ENCODE measurements around the gene GNAO1. TPM values are rescaled to one million over a fixed set of nuclear protein-coding genes. Genes with fewer than 3 reads are reported as not detected.

GNAO1 gene
- polyA plus RNA-seq, 1 donor from 2014 or later = 31.5 TPM

GRCh38 chr16:56331399-56331798 lies 140.1 kb downstream of the GNAO1 start:
- Histone ChIP-seq H3K36me3 (ENCODE audit: insufficient read depth, low read length) (peaks cover 10% of the 10 kb centered on the region), H3K4me2 (ENCODE audit: low read length) (no peak overlapping the region), H2AFZ (ENCODE audit: low read depth, low read length) (no peak overlapping the region), H4K20me1 (ENCODE audit: insufficient read depth) (no peaks in the 10 kb centered on the region), H3K9me3 (ENCODE audit: low read length) (no peaks in the 10 kb centered on the region), H3K9ac (ENCODE audit: low read length) (no peak overlapping the region), H3K27me3 (ENCODE audit: insufficient read depth, low read depth, low read length) (no peaks in the 10 kb centered on the region), H3K79me2 (replicated peaks; ENCODE audit: insufficient read depth, low read length) (no peaks in the 10 kb centered on the region), H3F3A (ENCODE audit: insufficient read depth, low read length, poor library complexity, severe bottlenecking) (no peaks in the 10 kb centered on the region), H3K27ac (ENCODE audit: low read length) (no peak overlapping the region), H3K9me2 (ENCODE audit: insufficient read depth, low read length) (no peaks in the 10 kb centered on the region), H3K4me3 (ENCODE audit: low read length) (no peak overlapping the region)
- TF ChIP-seq CTCF (IDR thresholded peaks at IDR 0.05; ENCODE audit: poor library complexity, severe bottlenecking) (no peak), POLR2AphosphoS5 (IDR thresholded peaks at IDR 0.05) (no peak), EP300 (conservative IDR thresholded peaks at IDR 0.05; ENCODE audit: poor library complexity, severe bottlenecking) (no peak), SMC3 (conservative IDR thresholded peaks at IDR 0.05; ENCODE audit: poor library complexity) (no peak), RAD21 (conservative IDR thresholded peaks at IDR 0.05) (no peak), EZH2 (IDR thresholded peaks at IDR 0.05; ENCODE audit: borderline replicate concordance, insufficient read depth, low read length, poor library complexity, severe bottlenecking) (no peak), REST (IDR thresholded peaks at IDR 0.05; ENCODE audit: borderline replicate concordance) (no peak), MXI1 (conservative IDR thresholded peaks at IDR 0.05; ENCODE audit: poor library complexity, severe bottlenecking) (no peak), TAF1 (IDR thresholded peaks at IDR 0.05; ENCODE audit: low read depth) (no peak)

- peaks cover 10% of the 10 kb centered on the region for H3K36me3 ChIP-seq (ENCODE audit: insufficient read depth, low read length)
Measured at GRCh38 chr16:56331915-56332314, 140.6 kb downstream of the GNAO1 start.

More at GRCh38 chr16:56331915-56332314, 140.6 kb downstream of the GNAO1 start:
- Histone ChIP-seq H3K27ac (ENCODE audit: low read length) (no peak overlapping the region), H3K4me2 (ENCODE audit: low read length) (no peak overlapping the region), H3F3A (ENCODE audit: insufficient read depth, low read length, poor library complexity, severe bottlenecking) (no peaks in the 10 kb centered on the region), H4K20me1 (ENCODE audit: insufficient read depth) (no peaks in the 10 kb centered on the region), H3K9me3 (ENCODE audit: low read length) (no peaks in the 10 kb centered on the region), H3K79me2 (replicated peaks; ENCODE audit: insufficient read depth, low read length) (no peaks in the 10 kb centered on the region), H3K9ac (ENCODE audit: low read length) (no peak overlapping the region), H3K27me3 (ENCODE audit: insufficient read depth, low read depth, low read length) (no peaks in the 10 kb centered on the region), H3K4me3 (ENCODE audit: low read length) (no peak overlapping the region), H3K9me2 (ENCODE audit: insufficient read depth, low read length) (no peaks in the 10 kb centered on the region), H2AFZ (ENCODE audit: low read depth, low read length) (no peak overlapping the region)
- TF ChIP-seq EP300 (conservative IDR thresholded peaks at IDR 0.05; ENCODE audit: poor library complexity, severe bottlenecking) (no peak), CTCF (IDR thresholded peaks at IDR 0.05; ENCODE audit: poor library complexity, severe bottlenecking) (no peak), TAF1 (IDR thresholded peaks at IDR 0.05; ENCODE audit: low read depth) (no peak), SMC3 (conservative IDR thresholded peaks at IDR 0.05; ENCODE audit: poor library complexity) (no peak), RAD21 (conservative IDR thresholded peaks at IDR 0.05) (no peak), EZH2 (IDR thresholded peaks at IDR 0.05; ENCODE audit: borderline replicate concordance, insufficient read depth, low read length, poor library complexity, severe bottlenecking) (no peak), MXI1 (conservative IDR thresholded peaks at IDR 0.05; ENCODE audit: poor library complexity, severe bottlenecking) (no peak), REST (IDR thresholded peaks at IDR 0.05; ENCODE audit: borderline replicate concordance) (no peak), POLR2AphosphoS5 (IDR thresholded peaks at IDR 0.05) (no peak)
